Iris pigment epithelial cell (primary cell): ENCODE measurements around the gene FAM184A.
"Not testable (repeated sequence)": the region's sequence is repeated elsewhere in the genome, so short reads cannot be mapped to it uniquely, and the experiment has no call there.

Experiments used
- DNase-seq: peaks from one replicate; pipeline ENCODE4 v3.0.0-alpha.2; 2011; ENCODE audit warnings: low read depth

The FAM184A gene

GRCh38 chr6:119100115-119100514 lies 21.7 kb upstream of the FAM184A start:
- DNase-seq = no peak

- DNase-seq = not testable (repeated sequence)
These were observed 19.4 kb upstream of the FAM184A start for GRCh38 chr6:119097815-119098361.

DNA sequence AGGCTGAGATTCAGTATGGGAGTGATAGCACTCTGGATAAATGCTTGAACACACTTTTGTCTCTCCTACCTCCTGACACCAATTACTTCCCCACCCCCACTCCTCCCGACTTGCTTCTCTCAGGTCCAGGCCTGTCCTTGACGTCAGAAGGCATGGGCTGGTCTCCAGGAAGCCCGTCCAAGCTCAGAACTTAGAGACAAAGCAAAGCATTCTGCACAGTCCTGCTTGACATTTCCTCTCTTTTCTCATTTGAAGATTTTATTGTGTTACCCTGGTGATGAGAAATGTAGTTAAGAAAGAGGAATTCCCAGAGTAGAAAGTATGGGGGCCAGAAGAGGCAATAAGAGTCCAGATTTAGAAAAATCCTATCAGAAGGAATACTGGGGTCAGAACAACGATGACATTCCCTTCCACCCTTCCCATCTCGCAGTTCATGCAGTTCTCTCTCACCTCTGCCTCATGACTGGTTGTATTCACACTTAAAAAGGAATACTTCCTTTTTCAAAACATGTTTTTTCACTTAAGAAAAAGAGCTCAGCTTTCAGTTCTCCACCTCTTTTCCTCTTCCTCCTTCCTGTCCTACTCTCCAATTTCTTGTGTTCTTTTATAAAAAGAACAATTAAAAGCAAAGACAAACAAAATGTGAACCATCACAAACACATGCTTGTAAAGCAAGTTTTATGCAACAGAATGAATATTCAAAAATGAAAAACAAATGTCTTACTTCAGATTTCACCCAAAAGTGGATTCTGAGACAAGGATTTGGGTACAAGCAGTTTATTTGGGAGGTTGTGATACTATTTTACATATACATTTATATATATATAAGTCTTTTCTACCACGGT lies 18.5 kb upstream of the FAM184A start:
- peak; percentile 9 for DNase-seq

DNA sequence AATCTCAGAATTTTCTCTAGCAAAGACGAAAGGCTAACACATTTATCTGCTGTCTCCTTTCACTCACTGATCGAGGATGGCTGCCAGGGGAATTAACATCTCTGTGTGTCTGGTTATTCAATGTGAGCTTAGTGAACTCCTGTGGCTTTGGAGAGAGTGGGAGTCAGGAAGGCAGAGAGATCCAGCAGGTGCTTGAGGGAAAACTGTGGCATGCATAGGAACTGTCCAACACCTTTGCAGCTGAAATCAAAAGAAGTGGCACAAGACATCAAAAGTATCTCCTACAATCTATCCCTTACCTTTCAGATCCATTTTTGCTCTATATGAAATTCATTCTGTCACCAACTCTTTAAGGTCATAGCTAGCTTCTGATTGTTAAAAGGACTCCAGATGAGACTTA lies 11.8 kb upstream of the FAM184A start:
- DNase-seq = peak; percentile 12

DNA sequence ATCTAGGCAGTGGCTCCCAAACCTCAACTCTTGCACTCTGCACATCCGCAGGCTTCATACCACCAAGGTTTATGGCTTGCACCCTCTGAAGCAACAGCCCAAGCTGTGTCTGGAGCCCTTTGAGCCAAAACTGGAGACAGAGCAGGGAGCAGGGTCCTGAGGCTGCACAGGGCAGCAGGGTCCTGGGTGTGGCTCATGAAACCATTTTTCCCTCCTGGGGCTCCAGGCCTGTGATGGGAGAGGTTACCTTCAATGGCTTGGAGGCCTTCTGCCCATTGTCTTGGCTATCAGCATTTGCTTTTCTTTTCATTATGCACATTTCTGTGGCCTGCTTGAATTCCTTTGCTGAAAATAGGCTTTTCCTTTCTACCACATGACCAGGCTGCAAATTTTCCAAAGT lies 6.3 kb upstream of the FAM184A start:
- no peak for DNase-seq

DNA sequence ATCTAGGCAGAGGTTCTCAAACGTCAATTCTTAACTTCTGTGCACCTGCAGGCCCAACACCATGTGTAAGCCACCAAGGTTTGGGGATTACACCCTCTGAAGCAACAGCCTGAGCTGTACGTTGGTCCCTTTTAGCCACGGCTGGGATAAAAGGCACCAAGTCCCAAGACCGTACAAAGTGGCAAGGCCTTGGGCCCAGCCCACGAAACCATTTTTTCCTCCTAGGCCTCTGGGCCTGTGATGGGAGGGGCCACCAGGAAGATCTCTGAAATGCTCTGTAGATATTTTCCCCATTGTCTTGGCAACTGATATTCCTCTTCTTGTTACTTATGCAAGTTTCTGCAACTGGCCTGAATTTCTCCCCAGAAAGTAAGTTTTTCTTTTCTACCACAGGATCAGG lies 4.5 kb upstream of the FAM184A start:
- no peak for DNase-seq

- peak; percentile 65 for DNase-seq
These were observed 882 bp upstream of the FAM184A start for GRCh38 chr6:119079283-119079809.

DNA sequence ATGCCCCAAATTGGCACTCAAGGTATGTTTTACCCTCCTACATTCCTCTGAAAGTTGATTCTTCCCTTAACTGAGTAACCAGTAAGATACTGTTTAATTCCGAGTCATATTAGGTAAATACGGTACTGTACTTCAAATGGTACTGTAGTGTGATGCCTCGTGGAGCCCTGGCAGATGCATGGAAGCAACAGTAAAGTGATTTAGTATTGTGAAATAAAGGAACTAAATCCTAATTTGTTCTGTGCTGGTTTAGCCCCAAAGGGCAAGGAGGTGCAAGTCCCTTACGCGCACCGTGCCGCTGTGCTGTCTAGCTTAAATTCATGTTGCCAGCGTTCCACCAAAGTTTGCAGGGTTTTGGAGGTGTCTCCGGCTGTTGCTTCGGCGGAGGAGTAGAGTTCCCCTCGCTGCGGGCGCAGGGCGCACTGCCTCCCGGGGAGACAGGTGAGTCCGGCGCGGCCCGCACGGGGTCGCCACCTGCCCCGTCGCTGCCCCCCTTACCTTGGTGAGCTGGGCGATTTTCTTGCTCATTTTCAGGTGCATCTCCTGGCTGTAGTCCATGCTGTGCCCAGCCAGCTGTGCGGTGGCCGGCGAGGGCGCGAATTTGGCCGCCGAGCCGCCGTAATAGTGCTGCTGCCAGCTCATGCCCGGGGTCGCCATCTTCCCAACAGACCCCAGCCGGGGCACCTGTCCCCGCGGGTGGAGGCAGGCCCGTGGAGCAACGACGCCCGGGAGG lies 655 bp downstream of the FAM184A start:
- peak; percentile 0 for DNase-seq

DNA sequence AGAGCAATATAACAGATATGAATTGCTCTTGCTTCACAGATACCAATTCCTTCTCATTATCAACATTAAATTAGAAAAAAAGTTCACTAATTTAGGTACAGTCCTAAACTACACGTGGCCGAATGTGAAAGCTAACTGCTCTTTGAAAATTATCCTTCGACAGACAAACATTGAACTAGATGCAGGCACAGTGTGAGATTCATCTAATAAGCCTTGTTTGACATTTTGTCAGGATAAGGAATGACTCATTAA lies 1.1 kb downstream of the FAM184A start:
- no peak for DNase-seq

DNA sequence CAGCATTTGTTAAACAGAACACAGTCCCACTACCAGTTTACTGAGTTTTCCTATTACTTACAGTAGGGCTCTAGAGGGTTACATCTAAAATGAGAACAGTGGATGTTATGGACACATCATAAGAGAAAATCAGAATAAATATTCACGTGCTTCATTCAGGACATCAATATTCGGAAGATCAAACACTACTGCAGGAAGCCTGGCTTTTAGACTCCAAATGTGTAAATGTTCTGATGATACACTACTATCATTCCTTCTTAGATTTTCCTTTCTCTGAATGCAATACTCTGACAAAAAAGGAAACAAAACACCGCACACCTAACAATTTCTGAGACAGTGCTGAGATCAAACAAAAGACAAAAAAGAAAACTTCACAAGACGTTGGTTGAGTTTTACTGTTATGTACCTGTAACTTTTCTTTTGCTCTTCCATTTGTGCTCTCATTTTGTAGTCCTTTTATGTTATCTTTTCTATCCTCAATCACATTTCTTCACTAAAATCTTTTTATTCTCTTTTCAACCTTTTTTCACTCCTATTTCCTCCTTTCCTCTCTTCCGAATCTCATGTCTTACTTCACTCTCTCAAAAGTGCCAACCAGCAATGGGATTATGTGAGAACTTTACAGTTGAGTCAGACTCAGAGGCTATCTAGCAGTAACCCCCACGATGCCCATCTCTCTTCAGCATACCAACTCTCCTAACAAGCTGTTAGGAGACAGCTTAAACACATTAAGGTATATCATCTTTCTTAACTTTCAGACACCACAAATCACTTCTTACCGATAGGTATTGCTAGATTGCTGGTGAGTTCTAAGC lies 1.7 kb downstream of the FAM184A start:
- no peak for DNase-seq

- DNase-seq = no peak
These were observed 2.3 kb downstream of the FAM184A start for GRCh38 chr6:119076173-119076572.

GRCh38 chr6:119075200-119075981 lies 3.1 kb downstream of the FAM184A start:
- DNase-seq = no peak

GRCh38 chr6:119073307-119074051 lies 5.0 kb downstream of the FAM184A start:
- DNase-seq = no peak

GRCh38 chr6:119071576-119071975 lies 6.9 kb downstream of the FAM184A start:
- DNase-seq = no peak

- no peak for DNase-seq
These were observed 11.4 kb downstream of the FAM184A start for GRCh38 chr6:119067091-119067490.

DNA sequence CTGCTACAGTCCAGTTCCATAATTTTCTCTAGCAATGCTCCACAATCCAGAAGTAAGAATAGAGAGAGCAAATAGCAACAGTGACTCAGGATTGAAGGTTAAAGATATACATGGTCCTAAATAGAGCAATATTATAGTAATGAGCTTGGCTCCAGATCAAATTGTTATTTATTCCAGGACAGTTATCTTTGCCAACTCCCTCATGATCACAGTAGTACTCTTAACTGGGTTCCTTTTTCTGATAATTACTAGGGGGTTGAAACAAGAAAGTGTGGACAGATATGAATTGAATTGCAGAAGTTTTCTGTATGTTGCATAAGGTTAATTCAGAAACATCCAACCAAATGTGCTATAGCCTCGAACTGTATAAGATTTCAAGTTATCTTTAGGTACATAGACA lies 11.9 kb downstream of the FAM184A start:
- no peak for DNase-seq

- no peak for DNase-seq
These were observed 12.5 kb downstream of the FAM184A start for GRCh38 chr6:119065955-119066354.

GRCh38 chr6:119065382-119065781 lies 13.1 kb downstream of the FAM184A start:
- no peak for DNase-seq

- no peak for DNase-seq
These were observed 15.0 kb downstream of the FAM184A start for GRCh38 chr6:119063491-119063890.

GRCh38 chr6:119061215-119061614 lies 17.2 kb downstream of the FAM184A start:
- DNase-seq = no peak
